Trophoblast cell (in vitro differentiated cells and primary cell): ENCODE results near the gene GLP1R.

Experiments
- DNase-seq, 2 donors: peaks; one replicate each; pipeline ENCODE4 v3.0.0-alpha.2; 2016
- H2AFZ ChIP-seq: 2 replicates; pipeline ENCODE4 v1.6.1; 2013; ENCODE audit warnings: low read length, moderate library complexity, mild to moderate bottlenecking; ENCODE audit not compliant: insufficient read depth, poor library complexity
- H2AK5ac ChIP-seq: 2 replicates; pipeline ENCODE4 v1.6.1; 2013; ENCODE audit warnings: mild to moderate bottlenecking, low read length
- H2BK120ac ChIP-seq: 2 replicates; pipeline ENCODE4 v1.6.1; 2013; ENCODE audit warnings: low read length, mild to moderate bottlenecking, moderate library complexity; ENCODE audit not compliant: insufficient read depth, poor library complexity
- H2BK12ac ChIP-seq: 2 replicates; pipeline ENCODE4 v1.6.1; 2013; ENCODE audit warnings: mild to moderate bottlenecking, low read length, moderate library complexity
- H2BK5ac ChIP-seq: 2 replicates; pipeline ENCODE4 v1.6.1; 2013; ENCODE audit warnings: low read length, low read depth, moderate library complexity, mild to moderate bottlenecking; ENCODE audit not compliant: poor library complexity
- H3K14ac ChIP-seq: 2 replicates; pipeline ENCODE4 v1.6.1; 2013; ENCODE audit warnings: mild to moderate bottlenecking, low read length
- H3K18ac ChIP-seq: 2 replicates; pipeline ENCODE4 v1.6.1; 2013; ENCODE audit warnings: mild to moderate bottlenecking, low read length
- H3K23ac ChIP-seq: 2 replicates; pipeline ENCODE4 v1.6.1; 2013; ENCODE audit warnings: low read length
- H3K27ac ChIP-seq: 2 replicates; pipeline ENCODE4 v1.5.1; 2013; ENCODE audit warnings: low read depth, mild to moderate bottlenecking, inconsistent platforms, low read length, moderate library complexity
- H3K27me3 ChIP-seq: 2 replicates; pipeline ENCODE4 v1.6.1; 2013; ENCODE audit warnings: inconsistent platforms, mild to moderate bottlenecking, low read length, moderate library complexity; ENCODE audit not compliant: insufficient read depth
- H3K36me3 ChIP-seq, 2 experiments: 1 replicate in 1 of 2; 2 replicates in 1 of 2; pipeline ENCODE4 v1.6.1; 2013; ENCODE audit warnings: low read length in 2 of 2, mild to moderate bottlenecking in 2 of 2, moderate library complexity in 1 of 2; ENCODE audit not compliant: insufficient read depth in 2 of 2, control insufficient read depth in 1 of 2
- H3K4ac ChIP-seq: 2 replicates; pipeline ENCODE4 v1.6.1; 2013; ENCODE audit warnings: low read depth, mild to moderate bottlenecking, low read length, moderate library complexity
- H3K4me1 ChIP-seq, 2 experiments: 1 replicate in 1 of 2; 2 replicates in 1 of 2; pipeline ENCODE4 v1.6.1; 2013; ENCODE audit warnings: low read length in 2 of 2, mild to moderate bottlenecking in 2 of 2, moderate library complexity in 1 of 2; ENCODE audit not compliant: insufficient read depth in 2 of 2, control insufficient read depth in 1 of 2
- H3K4me2 ChIP-seq: 2 replicates; pipeline ENCODE4 v1.6.1; 2013; ENCODE audit warnings: inconsistent platforms, mild to moderate bottlenecking, low read length, moderate library complexity
- H3K4me3 ChIP-seq: 2 replicates; pipeline ENCODE4 v1.5.1; 2013; ENCODE audit warnings: mild to moderate bottlenecking, low read depth, low read length, inconsistent platforms
- H3K79me1 ChIP-seq: one replicate; pipeline ENCODE4 v1.6.1; 2013; ENCODE audit warnings: low read length
- H3K79me2 ChIP-seq: 2 replicates; pipeline ENCODE4 v1.6.1; 2013; ENCODE audit warnings: low read length, mild to moderate bottlenecking; ENCODE audit not compliant: control insufficient read depth, insufficient read depth, poor library complexity
- H3K9ac ChIP-seq: 2 replicates; pipeline ENCODE4 v1.6.1; 2013; ENCODE audit warnings: mild to moderate bottlenecking, low read length
- H3K9me3 ChIP-seq: 2 replicates; pipeline ENCODE4 v1.6.1; 2013; ENCODE audit warnings: low read depth, mild to moderate bottlenecking, control low read depth, inconsistent platforms, low read length; ENCODE audit not compliant: insufficient read depth
- H4K12ac ChIP-seq: 2 replicates; pipeline ENCODE4 v1.6.1; 2013; ENCODE audit warnings: low read depth, mild to moderate bottlenecking, low read length, moderate library complexity
- H4K8ac ChIP-seq: 2 replicates; pipeline ENCODE4 v1.6.1; 2013; ENCODE audit warnings: low read depth, mild to moderate bottlenecking, low read length, moderate library complexity
- H4K91ac ChIP-seq: one replicate; pipeline ENCODE4 v1.6.1; 2013; ENCODE audit warnings: low read depth, mild to moderate bottlenecking, low read length, moderate library complexity
- WGBS: extraction: QIAGEN DNeasy Blood & Tissue Kit; methylation state at CpG from one replicate; pipeline ENCODE4 v1.1.7; 2013; ENCODE audit warnings: missing lambda C conversion rate; ENCODE audit not compliant: insufficient read length, insufficient coverage; ENCODE audit errors: extremely low coverage; 5-methylcytosine and 5-hydroxymethylcytosine counted together

GLP1R gene

DNA sequence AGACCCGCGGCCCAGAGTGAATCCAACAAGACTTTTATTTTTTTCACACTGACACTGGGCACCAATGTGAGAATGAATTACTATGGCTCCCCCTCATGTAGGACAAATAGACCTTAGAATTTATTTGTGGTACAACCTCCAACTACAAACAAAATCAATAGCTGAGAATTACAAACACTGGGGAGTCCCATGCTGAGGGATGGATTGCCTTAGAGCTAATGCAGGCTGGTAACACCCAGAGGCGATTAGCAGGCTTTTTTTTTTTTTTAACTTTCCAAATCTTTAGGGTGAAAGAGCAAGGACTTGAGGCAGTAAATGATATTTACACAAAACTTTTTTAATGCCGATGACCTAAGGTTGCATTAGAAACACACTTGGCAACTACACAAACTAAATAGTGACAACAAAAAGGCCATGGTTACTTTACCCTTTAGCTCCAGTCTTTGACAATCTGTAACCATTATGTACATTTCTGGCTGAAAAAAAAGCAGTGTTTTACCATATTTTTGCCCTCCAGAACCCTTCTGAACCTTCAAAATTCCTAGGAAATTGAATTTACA lies 44.6 kb downstream of the GLP1R start:
- H3K36me3 ChIP-seq, result no peaks in the 10 kb centered on the region
- H3K4me1 ChIP-seq, result no peaks in the 10 kb centered on the region
- no peak overlapping the region for H3K27ac ChIP-seq
- H4K12ac ChIP-seq, result no peak overlapping the region
- no peaks in the 10 kb centered on the region for H3K27me3 ChIP-seq
- no peak overlapping the region for H3K14ac ChIP-seq
- H3K9ac ChIP-seq, result no peak overlapping the region
- no peak overlapping the region for H3K4me3 ChIP-seq
- H3K23ac ChIP-seq, result no peak overlapping the region
- no CpG with 5 or more reads among the region's 4 CpGs for WGBS
- no peak overlapping the region for H4K91ac ChIP-seq
- no peak overlapping the region for H4K8ac ChIP-seq
- H3K4ac ChIP-seq, result no peak overlapping the region
- no peaks in the 10 kb centered on the region for H3K79me2 ChIP-seq
- H3K4me2 ChIP-seq, result no peak overlapping the region
- no peaks in the 10 kb centered on the region for H3K79me1 ChIP-seq
- H2AK5ac ChIP-seq, result no peak overlapping the region
- H2BK12ac ChIP-seq, result no peak overlapping the region
- H2BK120ac ChIP-seq, result no peak overlapping the region
- no peak overlapping the region for H2BK5ac ChIP-seq
- DNase-seq, result no peak
- no peak overlapping the region for H3K18ac ChIP-seq
- no peak overlapping the region for H2AFZ ChIP-seq
- H3K9me3 ChIP-seq, result no peaks in the 10 kb centered on the region

DNA sequence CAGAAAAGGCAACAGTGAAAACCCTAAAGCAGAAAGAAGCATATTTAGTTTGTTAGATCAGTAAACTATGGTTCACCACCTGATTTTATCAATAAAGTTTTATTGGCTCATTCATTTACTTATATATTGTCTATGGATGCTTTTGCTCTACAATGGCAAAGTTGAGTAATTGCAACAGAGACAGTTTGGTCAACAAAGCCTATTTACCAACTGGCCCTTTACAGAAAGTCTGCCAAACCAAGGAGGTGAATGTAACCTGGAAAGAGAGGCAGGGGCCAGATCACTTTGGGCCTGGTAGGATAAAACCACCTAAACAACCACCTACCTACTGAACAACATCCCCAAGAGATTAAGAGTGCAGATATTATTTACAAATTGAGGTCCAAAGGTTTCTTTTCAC lies 47.0 kb downstream of the GLP1R start:
- Histone ChIP-seq H3K9me3 (no peaks in the 10 kb centered on the region), H3K79me1 (no peaks in the 10 kb centered on the region), H2AFZ (no peak overlapping the region), H3K4me2 (no peak overlapping the region), H3K23ac (no peak overlapping the region), H3K4ac (no peak overlapping the region), H3K14ac (no peak overlapping the region), H2BK120ac (no peak overlapping the region), H3K36me3 (no peaks in the 10 kb centered on the region), H3K4me1 (no peaks in the 10 kb centered on the region), H3K79me2 (no peaks in the 10 kb centered on the region), H2BK12ac (no peak overlapping the region), H3K9ac (no peak overlapping the region), H3K4me3 (no peak overlapping the region), H3K27me3 (no peaks in the 10 kb centered on the region), H2BK5ac (no peak overlapping the region), H4K12ac (no peak overlapping the region), H3K27ac (no peak overlapping the region), H4K8ac (no peak overlapping the region), H2AK5ac (no peak overlapping the region), H4K91ac (no peak overlapping the region), H3K18ac (no peak overlapping the region)
- no peak for DNase-seq

DNA sequence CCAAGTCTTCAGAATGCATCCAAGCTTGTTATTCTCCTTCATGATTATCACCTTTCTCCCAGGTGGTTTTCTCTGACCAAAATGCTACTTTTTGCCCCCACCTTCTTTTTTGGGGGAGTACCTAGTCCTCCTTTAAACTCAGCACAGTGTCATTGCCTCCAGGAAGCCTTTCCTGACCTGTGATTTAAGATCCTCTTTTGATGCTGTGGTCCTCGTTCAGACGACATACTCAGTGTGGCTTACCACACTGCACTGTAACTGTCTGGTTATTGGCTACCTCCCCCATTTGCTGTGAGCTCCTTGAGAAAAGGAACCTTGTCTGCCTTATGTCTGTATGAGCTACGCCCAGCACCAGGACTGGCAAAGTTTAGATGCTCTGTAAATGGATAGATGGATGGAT lies 51.8 kb downstream of the GLP1R start:
- no CpG with 5 or more reads among the region's 3 CpGs for WGBS

DNA sequence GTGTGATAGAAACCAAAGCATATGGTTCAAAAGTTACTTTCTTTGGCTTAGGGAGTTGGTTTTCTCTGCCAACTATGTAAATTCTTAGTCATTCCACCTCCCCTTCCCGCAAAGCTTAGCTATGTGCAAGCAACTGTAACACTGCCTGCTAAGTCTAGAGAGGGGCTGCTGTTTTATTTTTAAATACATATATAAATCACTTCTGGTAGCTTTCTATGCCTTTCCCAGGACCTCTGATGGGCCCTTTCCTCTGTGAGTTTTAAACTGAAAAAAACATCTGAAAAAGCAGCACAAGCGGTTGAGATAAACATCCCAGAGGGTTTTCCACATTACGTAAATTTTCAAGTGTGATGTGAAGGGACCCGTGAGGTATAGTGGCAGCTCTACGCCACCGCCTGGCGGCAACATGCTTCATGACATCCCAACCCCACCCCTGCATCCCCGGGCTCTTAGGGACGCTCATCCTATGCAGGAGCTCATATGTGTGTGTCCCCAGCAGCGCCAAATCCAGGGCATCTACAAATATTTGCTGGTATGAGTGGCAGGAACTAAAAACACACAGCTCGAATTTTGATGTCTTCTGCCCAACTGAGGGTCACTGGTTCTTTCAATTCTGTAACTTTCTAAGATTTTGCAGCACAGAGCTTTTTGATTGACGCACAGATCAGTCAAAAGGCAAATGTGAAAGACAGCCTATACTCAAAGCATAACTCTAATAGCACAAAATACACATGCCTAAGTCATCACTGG lies 53.7 kb downstream of the GLP1R start:
- Histone ChIP-seq H2AK5ac (no peak overlapping the region), H2BK5ac (no peak overlapping the region), H2BK120ac (no peak overlapping the region), H3K4me2 (no peak overlapping the region), H4K8ac (no peak overlapping the region), H3K9me3 (no peaks in the 10 kb centered on the region), H3K4me1 (no peaks in the 10 kb centered on the region), H3K36me3 (no peaks in the 10 kb centered on the region), H3K9ac (no peak overlapping the region), H3K23ac (no peak overlapping the region), H3K79me2 (no peaks in the 10 kb centered on the region), H3K4ac (no peak overlapping the region), H2AFZ (no peak overlapping the region), H2BK12ac (no peak overlapping the region), H3K4me3 (no peak overlapping the region), H3K27ac (no peak overlapping the region), H4K91ac (no peak overlapping the region), H3K14ac (no peak overlapping the region), H3K27me3 (no peaks in the 10 kb centered on the region), H4K12ac (no peak overlapping the region), H3K79me1 (no peaks in the 10 kb centered on the region), H3K18ac (no peak overlapping the region)
- DNase-seq, result peak; percentile 18 to 70
- WGBS, result no CpG with 5 or more reads among the region's 12 CpGs

More for the DNA sequence above, 51.8 kb downstream of the GLP1R start:
- H3K23ac ChIP-seq, result no peak overlapping the region
- H3K9ac ChIP-seq, result peak overlapping the region; percentile 9
- no peak for DNase-seq
- H3K27me3 ChIP-seq, result no peaks in the 10 kb centered on the region
- no peaks in the 10 kb centered on the region for H3K79me2 ChIP-seq
- no peaks in the 10 kb centered on the region for H3K36me3 ChIP-seq
- H3K14ac ChIP-seq, result no peak overlapping the region
- H4K91ac ChIP-seq, result no peak overlapping the region
- no peak overlapping the region for H4K8ac ChIP-seq
- H4K12ac ChIP-seq, result no peak overlapping the region
- H3K79me1 ChIP-seq, result no peaks in the 10 kb centered on the region
- no peak overlapping the region for H2BK120ac ChIP-seq
- H3K27ac ChIP-seq, result no peak overlapping the region
- no peak overlapping the region for H2BK12ac ChIP-seq
- H3K4me1 ChIP-seq, result no peaks in the 10 kb centered on the region
- H3K9me3 ChIP-seq, result no peaks in the 10 kb centered on the region
- no peak overlapping the region for H3K4me2 ChIP-seq
- H2AFZ ChIP-seq, result no peak overlapping the region
- no peak overlapping the region for H2AK5ac ChIP-seq
- no peak overlapping the region for H3K4ac ChIP-seq
- no peak overlapping the region for H3K18ac ChIP-seq
- H3K4me3 ChIP-seq, result no peak overlapping the region
- no peak overlapping the region for H2BK5ac ChIP-seq
